GM19397 (cell line): ENCODE results near the gene HAND2.

ENCODE experiments used
- ATAC-seq: cut with Tn5 transposase; IDR thresholded peaks from one replicate; pipeline ENCODE4 v1.9.1; 2021; ENCODE audit warnings: mild to moderate bottlenecking, moderate library complexity; ENCODE audit not compliant: unreplicated experiment

The HAND2 gene

DNA sequence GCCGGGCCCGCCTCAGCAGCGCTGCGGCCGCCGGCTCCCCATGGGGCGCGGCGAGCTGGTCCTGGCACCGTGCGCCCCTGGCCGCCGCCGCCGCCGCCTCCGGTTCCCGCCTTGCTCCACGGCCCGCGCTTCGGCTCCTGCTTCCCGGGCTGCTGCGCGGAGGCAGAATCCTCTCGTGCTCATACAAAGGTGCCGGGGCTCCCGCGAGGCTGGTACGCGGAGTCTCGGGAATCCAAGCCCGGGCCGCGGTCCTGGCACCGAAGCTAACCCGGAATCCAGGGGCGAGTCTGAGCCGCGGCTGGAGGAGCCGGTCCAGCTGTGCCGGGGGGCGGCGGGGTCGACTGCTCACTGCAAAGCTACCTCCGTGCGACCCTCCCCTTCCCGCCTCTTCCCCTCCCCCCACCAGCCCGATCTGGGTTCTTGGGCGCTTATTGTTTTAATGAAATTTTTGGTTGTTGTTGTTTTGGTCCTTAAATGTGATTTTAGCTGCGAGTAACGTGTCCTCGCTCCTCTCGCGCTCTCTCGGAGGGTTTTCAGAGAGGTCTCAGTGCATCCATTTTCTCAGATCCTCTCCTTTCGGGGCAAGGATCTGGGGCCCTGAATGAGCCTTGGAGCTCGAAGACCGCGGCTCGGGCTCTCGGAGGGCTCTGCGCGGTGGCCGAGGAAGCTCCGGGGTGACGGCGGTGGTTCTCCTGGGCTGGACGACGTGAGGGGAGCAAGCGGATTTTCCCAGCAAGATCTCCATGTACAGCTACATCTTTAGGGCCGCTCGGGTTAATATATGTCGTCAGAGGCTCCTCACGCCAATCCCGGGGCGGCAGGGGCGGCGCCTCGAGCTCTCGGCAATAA is at the start of gene HAND2:
Gene HAND2 (minus strand): TSS at position 753 of the 849 bp plus-strand sequence. CDS start 940 bp downstream, outside the sequence.
- ATAC-seq, result no peak

DNA sequence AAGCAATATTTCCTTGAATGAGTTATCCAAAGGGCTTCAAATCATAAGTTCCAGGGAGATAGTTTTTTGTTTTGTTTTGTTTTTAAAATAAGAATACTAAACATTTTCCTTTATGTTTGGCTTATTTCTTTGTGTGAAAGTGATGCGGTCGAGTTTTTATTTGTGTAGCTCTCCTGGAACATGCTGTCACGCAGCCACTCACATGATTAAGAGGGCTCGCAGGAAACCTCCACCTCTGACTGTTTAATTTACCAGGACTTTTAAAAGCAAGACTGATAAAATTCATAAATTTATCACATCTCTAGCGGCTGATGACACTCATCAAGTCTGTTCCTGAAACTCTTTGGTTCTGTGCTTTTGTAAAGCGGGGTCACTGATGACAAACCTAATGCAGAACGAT is 48.9 kb upstream of the HAND2 start:
- ATAC-seq, result no peak

DNA sequence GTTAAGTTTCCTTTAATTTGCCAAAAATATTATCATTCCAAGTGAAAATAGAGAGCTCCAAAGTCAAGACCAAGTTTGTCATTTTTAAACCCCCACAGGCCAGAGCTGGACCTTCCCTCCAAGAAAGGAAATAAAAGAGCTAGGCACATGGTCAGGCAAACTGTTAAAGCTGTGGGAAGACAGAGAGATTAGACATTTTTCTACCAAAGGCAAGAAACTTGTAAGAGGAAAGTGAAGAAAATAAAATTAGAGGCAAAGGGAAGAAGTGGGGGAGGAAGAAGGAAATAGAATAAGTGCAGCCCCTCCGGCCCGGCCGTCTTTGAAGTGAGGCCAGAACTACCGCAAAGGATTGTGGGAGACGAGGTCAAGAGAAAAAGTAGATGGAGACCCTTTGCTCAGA is 47.9 kb upstream of the HAND2 start:
- no peak for ATAC-seq

DNA sequence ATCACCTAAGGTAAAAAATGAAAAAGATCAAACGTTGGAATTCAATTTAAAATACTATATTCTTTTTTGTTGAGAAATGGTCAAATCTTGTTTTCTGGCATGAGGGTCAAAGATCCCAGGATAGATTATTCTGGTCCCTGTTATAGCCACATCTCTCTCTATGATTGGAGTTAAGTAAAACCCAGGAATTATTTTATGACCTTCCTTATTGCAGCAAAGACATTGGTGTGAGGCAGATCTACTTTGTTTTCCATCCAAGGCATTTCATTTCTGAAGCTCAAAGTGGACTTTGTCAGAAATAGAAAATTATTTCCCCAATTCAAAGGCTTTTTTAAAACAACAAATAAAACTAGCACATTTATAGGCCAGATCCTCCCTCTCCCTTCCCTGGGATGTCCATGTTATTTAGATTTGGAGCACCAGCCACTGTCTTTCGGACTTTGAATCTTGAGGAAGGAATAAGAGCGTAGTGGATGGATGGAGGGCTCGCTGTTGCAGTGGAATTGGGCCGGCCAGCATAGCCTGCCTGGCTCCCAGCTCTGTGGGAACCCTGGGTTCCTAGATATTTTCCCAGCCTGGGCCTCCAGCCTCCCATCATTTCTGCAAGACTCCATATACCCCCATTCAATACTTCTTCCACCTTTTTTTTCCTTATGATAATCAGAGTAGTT is 45.6 kb upstream of the HAND2 start:
- ATAC-seq, result no peak

DNA sequence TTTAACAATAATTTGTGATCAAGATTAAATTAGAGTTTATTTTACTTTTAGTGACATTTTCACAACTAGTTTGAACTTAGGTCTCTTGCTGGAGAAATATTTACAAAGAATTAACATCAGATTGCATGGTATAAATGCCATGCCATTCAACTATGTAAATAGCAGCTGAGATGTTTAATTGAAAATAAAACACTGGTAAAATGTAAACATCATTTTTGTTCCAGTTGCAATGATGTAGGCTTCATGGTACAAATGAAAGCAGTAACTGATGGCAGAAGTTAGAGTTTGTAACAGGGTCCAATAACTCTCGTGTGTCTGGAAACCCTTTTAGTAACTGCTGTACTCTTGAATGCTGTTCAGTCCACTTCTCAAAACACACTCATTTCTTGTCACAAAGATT is 43.7 kb upstream of the HAND2 start:
- ATAC-seq, result no peak

DNA sequence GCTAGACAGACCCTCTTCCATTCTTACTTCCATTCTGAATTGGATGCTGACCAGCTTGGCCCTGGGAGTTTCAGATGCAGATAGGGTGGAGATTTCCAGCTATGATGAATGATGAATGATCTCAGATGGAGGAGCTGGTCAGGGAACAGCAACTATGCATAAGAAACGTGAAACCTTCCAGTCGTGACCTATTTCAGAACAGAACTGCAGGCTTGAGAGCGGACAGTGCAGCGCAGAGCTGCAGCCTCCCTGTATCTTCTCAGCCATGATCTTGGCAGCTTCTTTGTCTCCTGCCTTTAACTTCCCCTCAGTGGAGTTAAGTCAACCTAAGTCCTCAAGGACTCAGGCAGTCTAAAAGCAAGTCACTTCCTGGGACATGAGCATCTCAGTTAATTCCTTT is 43.3 kb upstream of the HAND2 start:
- ATAC-seq, result no peak

DNA sequence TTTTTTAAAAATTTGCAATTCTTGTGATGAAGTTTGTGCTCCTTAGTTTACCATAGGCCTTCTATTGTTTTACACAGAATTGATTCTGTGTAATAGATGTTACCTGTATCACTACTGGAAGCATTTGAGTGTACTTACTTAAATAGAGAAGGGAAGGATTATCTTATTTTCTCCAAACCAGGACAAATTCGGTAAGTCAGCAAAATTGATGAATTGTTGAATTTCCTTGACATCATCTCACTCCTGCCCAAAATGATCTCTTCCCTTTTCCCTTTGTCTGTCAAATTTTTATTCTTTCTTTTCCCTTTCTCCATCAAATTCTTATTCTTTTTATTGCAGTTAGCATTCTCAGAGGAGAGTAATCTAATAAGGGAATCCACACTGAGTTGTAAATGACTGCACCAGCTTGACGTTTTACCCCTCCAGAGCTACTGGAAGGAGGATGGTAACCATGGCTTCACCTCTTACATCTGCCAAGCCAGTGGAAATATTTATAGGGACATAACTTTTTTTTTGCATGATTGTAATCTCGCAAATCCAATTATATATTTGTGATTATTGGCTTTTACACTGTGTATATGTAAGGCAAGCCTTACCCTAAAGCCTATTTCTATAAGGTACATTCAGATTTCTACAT is 42.6 kb upstream of the HAND2 start:
- no peak for ATAC-seq

DNA sequence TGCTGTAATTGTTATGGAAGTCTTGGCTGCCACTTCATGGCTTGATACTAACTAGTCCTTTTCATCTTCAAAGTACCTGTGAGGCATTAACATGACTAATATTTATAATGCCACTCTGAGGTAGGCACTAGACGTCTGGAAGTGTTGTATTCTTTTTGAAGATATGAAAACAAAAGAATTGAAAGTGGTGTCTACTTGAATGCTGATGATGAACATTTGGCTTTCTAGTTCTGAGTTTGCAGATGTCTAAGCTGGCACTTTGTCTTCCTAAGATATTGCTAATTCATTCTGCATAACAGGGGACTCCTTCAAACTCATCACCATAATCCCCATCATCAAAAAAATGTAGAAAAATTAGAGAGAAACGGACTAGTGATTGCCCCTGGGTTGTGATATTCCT is 41.6 kb upstream of the HAND2 start:
- no peak for ATAC-seq

DNA sequence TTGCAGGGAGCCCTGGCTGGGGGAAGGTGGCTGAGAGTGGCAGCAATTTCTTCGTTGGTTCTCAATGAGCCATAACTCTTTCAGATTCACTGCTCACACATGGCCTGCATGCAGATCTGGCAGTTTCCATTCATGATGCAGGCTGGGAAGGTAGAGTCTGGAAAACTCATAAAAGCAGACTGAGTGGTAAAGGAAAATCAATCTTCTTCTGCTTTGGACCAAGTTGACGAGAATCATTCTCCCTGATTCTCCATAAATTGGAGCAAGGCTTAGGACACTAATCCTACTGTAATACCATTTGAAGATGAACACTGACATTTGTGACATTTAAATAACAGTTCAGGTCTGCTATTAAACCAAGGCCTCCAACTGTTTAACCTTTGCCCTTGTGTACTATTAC is 35.3 kb upstream of the HAND2 start:
- no peak for ATAC-seq

DNA sequence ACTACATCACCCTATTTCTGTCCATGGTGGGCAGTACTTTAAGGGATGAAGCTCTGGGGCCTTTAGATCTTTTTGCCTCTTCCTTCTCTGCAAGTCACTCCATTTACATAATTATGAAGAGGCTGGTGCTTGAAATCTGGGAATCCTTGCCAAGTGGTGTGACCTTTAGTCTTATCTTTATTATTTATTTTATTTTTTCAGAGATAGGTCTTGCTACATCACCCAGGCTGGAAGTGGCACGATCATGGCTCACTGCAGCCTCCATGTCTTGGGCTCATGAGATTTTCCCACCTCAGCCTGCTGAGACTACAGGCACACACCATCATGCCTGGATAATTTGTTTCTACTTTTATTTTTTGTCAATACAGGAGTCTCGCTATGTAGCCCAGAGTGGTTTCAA is 34.4 kb upstream of the HAND2 start:
- ATAC-seq, result no peak

DNA sequence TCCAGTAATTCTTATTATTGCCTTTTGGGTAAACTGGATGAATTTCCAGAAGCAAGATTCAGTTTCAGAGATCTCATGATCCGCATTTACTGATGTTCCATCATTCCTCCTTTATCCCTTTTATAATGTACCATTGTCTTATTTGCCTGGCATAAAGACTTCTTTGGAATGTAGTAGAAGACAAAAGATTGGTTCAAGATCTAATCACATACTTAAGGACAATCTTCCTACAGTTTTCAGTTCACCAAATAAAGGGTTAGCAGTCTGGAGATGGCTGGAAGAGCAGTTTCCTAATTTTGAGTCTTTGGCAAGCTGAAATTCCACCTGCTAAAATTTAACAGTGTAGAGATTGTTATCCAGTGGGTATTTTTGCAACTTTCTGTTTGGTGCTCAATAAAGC is 30.9 kb upstream of the HAND2 start:
- ATAC-seq, result no peak

DNA sequence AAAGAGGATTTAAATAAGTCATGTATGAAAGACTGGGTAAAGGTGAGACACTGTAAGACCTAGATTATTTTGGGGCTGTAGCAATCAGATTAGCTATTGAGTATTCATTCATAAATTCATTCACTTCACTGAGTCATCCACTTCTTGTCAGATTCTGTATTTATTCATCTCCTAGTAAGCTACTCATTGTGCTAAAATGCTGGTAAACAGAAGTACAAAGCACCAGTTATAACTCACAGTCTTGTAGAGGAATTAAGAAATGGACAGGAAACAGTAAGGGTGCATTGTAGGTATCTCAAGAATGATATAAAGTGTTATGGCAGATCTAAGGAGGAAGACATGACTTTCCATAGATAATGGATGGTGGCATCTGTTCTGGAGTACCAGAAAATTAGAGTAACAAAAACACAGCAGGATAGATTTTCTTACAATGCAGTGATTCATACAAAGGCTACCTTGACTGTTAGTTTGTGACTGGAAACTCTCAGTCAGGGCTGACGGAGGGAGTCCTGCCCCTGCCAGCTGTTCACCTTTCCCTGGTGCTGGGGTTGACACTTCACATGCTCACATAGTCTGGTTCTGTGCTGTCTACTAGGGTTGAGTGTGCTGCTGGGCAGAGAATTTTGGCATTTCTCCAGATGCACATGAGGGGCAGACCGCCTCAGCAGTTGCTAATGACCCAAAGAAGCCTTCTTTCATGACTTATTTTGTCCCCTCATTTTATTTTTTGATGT is 26.5 kb upstream of the HAND2 start:
- ATAC-seq, result no peak

DNA sequence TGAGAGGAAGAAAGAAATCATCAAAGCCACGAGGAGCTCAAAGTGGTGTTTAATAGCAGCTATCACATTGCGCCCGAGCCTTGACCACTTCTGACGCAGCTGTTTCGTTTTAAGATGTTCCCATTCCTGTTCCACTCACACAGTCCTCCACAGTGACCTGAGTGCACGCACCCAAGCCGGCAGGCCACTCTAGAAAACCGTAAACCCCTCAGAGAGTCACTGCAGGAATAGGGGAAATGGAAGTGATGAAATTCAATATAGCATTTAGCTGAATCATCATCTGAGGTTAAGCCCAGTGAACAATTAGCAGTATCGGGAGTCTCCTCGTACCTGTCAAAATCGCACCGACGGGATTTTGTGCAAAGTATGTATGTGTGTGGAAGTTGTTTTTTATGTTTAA is 17.9 kb upstream of the HAND2 start:
- no peak for ATAC-seq

DNA sequence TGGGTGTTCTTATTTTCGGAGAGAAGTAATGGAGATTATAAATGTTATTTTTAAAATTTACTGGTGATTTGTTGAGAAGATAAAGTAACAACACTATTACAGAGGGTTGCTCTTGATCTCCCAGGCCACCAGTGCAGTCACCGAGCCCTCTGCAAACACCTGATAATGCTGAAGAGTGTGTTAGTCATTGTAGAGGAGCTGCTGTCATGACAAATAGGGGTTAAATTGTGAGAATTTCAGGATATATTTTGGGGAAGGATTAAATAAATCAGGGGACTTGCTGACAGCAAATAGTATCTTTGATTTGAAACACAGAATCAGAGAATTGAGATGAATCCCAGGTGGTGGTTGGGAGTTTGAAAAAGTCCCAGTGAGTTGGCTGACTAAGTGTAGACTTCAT is 16.7 kb upstream of the HAND2 start:
- ATAC-seq, result no peak

DNA sequence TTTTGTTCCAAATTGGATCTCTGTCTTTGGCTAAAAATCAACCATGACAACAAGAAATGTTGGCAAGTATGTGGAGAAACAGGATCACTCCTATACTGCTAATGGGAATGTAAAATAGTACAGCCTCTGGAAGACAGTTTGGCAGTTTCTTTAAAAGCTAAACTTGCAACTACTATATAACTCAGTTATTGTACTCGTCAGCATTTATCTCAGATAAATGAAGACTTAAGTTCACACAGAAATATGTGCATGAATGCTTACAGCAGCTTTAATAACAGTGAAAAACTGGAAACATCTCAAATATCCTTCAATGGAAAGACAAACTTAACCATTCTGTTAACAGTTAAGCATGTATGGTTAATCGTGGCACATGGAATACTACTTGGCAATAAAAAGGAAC is 15.4 kb upstream of the HAND2 start:
- ATAC-seq, result no peak

DNA sequence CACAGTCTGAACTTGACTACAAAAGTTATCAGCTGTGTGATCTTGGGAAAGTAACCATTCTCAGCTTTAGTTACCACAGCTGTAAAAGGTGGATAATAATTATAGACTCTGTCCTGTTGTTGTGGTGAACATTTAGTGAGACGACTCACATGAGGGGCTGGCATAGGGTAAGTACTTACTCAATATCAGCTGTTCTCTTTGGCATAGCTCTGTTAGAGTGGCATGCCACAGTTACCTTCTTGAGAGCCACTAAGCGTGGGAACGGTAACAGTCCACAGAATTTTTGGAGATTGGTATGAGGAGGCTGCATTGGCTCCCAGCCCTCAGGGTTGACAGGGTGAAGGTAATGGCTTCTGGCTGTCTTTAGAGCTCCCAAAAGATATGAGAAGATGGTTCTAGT is 13.2 kb upstream of the HAND2 start:
- no peak for ATAC-seq

DNA sequence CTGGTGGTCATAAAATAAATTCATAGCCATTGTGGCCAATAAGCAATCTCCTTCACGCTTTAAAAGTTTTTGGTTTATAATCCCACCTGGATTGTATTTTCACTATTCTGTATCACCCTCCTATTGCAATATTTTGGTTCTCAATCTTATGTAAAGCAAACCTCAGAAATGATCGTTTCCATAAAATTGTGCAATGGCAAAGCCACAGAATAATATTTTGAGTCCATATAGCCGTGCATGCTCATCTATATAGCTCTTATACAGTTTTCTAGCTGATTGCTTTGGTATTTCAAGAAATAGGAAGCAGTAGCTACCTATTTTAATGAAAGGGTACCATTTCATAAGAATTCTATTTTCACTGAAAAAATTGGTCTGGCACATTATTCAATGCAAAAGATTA is 10.0 kb upstream of the HAND2 start:
- ATAC-seq, result no peak

DNA sequence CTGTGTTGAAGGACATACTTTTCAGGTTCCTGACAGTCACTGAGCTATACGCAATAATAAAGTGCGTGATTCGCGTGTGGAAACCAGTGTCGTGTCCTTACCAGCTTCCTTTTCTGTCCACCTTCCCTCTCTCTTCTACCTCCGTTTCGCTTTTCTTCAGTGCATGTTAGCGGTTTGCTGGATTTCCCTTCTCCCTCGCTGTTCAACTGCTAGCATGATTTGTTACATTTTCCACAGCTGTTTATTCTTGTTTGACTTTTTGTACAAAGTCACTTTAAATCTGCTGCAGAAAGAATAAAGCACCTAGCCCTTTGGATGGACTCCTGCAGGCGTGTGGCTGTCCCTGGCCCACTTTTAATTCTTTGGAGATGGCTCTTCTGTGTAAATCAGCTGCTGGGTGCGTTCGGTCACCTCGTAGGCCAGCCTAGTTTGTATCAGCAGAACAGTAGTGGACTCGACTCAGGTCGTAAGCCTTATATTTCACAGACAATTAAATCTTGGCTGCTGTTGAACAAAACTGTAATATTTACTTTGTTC is 8.9 kb upstream of the HAND2 start:
- ATAC-seq, result no peak

DNA sequence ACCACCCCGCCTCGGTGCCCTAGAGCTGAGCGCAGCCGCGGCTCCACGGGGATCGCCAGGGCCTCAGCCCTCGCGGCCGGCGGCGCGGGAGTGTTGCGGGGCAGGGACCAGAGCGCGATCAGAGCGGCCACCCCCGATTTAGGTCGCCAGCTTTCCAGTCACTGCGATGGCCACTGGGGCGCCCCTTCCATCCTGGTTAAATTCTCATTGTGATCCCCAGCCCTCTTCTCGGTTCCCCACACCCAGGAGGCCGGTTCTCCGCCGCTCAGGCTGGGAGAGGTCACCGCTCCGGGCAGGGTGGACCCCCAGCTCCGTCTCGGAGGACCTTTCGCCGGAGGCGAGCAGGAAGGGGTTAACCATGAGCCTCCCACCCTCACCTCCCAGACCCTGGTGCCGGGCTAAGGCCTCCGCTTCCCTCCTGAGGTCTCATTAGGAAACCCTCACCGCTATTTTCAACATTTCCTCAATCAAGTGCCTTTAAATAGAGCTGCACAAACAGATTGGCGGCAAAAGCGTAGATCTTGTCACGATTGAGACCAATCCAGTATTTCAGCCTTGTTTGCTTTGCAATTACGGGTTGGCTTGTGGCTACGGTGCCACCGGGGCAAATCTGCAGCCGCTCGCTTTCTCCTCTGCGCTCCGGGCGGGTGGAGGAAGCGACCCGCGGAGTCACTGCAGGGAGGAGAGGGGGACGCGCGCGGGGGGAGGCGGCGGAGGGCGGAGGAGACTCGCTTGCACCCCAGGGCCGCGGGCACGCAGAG is 8.3 kb upstream of the HAND2 start:
- ATAC-seq, result no peak

DNA sequence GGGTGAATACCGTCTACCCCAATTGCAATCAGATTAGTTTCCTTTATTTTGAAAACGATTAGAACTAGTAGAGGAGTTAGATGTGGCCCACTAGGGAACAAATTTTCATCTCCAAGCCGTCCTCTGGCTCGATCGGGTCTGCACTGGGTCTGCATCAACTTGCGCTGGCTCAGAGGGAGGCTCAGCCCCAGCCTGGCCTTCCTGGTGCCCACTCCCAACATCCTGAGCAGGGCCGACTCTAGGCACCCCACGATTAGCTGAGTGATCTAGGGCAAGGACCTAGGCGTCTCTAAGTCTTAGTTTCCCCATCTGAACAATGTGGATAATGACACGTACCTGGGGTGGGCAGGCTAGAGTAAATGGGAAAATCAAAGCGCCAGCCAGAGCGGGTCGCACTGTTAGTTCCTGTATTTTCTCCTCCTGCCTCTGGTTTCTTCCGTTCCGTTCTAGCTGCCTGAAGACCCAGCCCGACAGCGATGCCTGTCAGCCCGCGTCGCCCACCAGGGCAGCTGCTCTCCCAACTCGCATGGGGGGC is 7.7 kb upstream of the HAND2 start:
- no peak for ATAC-seq
